ENCODE measurements around the gene GOLT1B.

Gene GOLT1B

GRCh38 chr12:21566907-21567394 lies 65.4 kb downstream of the GOLT1B start:
- DNase-seq: no peak

Measured in NCI-H774 (cell line).